HG03457 (cell line): Measurements from ENCODE around the gene OR5AN1.
A peak's percentile ranks its signal among the peaks of the same experiment; 100 is the strongest.
"Not testable (repeated sequence)": the region's sequence is repeated elsewhere in the genome, so short reads cannot be mapped to it uniquely, and the experiment has no call there.

ENCODE experiments used
- ATAC-seq: cut with Tn5 transposase; IDR thresholded peaks from one replicate; pipeline ENCODE4 v1.9.1; 2021; ENCODE audit warnings: moderate number of reproducible peaks; ENCODE audit not compliant: unreplicated experiment

Gene OR5AN1

DNA sequence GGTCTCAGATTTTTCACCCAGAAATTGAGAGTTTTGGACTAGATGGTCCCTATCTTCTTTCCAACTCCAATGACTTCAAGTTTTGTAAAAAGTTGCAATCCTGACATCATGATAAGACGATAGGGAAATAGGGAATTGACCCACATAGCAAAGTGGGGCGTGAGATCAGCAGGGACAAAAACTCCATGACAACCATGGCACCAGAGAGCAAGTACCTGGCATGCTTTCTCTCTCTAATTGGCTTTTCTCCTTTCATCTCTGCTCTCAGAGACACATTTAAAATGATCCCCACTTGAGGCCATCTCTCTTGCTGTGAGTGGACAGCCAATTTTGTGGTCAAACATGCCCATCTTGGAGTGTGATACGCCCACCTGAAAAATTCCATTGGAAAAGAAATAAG is at the start of gene OR5AN1:
TSS of gene OR5AN1 (plus strand) at position 301 of the 400 bp plus-strand sequence. CDS start 5,564 bp downstream, outside the sequence.
- no peak for ATAC-seq

- ATAC-seq, result no peak
These were observed 23.7 kb upstream of the OR5AN1 start for GRCh38 chr11:59335001-59335400.

DNA sequence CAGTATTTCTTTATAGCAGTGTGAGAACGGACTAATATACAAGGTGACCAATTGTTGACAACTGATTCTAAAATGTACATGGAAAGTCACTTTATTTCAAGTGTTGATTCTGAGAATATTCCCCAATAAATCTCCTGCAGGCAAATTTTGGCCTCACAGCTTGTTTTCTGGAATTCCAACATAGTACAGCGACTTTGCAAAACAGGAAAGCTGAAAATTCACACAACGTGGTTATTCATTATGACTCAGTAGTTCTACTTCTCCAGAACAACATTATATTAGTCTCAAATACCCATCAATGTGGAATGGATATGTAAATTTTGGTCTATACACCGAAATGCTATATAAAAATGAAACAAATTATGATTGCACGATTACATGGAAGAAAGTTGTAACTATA is 22.5 kb upstream of the OR5AN1 start:
- ATAC-seq, result no peak

- no peak for ATAC-seq
These were observed 21.8 kb upstream of the OR5AN1 start for GRCh38 chr11:59336931-59337330.

GRCh38 chr11:59349657-59350056 is 9.0 kb upstream of the OR5AN1 start:
- ATAC-seq, result not testable (repeated sequence)

DNA sequence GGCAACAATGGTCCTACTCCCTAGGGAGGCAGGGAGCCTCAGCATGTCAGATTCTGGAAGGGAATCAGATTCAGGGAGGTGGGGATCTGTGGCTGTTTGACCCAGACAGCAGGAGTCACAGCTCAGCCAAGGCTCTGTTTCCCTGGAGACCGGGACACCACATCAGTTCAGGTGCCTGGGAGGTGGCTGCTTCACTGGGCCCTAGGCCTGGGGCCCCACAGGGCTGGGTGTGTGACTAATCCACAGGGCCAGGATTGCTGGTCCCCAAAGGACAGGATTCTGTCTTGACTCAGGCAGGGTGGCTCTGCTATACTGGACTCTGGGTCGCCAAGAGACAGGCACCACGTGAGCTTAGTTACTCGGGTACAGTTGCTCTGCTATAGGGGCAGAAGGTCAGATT is 3.5 kb upstream of the OR5AN1 start:
- no peak for ATAC-seq

- ATAC-seq, result no peak
These were observed 2.1 kb upstream of the OR5AN1 start for GRCh38 chr11:59356561-59356960.

GRCh38 chr11:59358020-59358419 is 675 bp upstream of the OR5AN1 start:
- ATAC-seq, result no peak

- no peak for ATAC-seq
These were observed 6.7 kb downstream of the OR5AN1 start for GRCh38 chr11:59365232-59366018.

- no peak for ATAC-seq
These were observed 9.7 kb downstream of the OR5AN1 start for GRCh38 chr11:59368238-59369022.

DNA sequence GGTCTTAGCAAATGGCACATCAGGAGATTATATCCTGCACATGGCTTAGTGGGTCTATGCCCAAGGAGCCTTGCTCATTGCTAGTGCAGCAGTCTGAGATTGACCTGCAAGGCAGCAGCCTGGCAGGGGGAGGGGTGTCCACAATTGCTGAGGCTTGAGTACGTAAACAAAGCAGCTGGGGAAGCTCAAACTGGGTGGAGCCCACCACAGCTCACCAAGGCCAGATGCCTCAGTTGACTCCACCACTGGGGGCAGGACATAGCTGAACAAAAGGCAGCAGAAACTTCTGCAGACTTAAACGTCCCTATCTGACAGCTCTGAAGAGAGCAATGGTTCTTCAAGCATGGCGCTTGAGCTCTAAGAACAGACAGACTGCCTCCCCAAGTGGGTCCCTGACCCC is 13.6 kb downstream of the OR5AN1 start:
- ATAC-seq, result not testable (repeated sequence)

- peak; percentile 90 for ATAC-seq
These were observed 21.8 kb downstream of the OR5AN1 start for GRCh38 chr11:59380263-59381059.

GRCh38 chr11:59394186-59394585 is 35.5 kb downstream of the OR5AN1 start:
- no peak for ATAC-seq

- no peak for ATAC-seq
These were observed 42.0 kb downstream of the OR5AN1 start for GRCh38 chr11:59400461-59401261.

GRCh38 chr11:59401262-59401552 is 42.5 kb downstream of the OR5AN1 start:
- no peak for ATAC-seq

- ATAC-seq, result no peak
These were observed 44.9 kb downstream of the OR5AN1 start for GRCh38 chr11:59403546-59403945.

GRCh38 chr11:59413646-59414045 is 55.0 kb downstream of the OR5AN1 start:
- ATAC-seq, result no peak

DNA sequence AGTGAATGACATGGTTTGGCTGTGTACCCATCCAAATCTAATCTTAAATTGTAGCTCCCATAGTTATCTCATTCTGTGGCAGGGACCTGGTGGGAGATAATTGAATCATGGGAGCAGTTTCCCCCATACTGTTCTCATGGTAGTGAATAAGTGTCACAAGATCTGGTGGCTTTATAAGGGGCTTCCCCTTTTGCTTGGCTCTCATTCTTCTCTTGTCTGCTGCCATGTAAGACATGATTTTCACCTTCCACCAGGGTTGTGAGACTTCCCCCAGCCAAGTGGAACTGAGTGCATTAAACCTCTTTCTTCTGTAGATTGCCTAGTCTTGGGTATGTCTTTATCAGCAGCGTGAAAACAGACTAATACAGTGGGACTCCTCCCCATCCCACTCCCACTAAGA is 56.4 kb downstream of the OR5AN1 start:
- no peak for ATAC-seq

- no peak for ATAC-seq
These were observed 57.9 kb downstream of the OR5AN1 start for GRCh38 chr11:59416613-59417012.

- ATAC-seq, result no peak
These were observed 58.3 kb downstream of the OR5AN1 start for GRCh38 chr11:59417023-59417422.

DNA sequence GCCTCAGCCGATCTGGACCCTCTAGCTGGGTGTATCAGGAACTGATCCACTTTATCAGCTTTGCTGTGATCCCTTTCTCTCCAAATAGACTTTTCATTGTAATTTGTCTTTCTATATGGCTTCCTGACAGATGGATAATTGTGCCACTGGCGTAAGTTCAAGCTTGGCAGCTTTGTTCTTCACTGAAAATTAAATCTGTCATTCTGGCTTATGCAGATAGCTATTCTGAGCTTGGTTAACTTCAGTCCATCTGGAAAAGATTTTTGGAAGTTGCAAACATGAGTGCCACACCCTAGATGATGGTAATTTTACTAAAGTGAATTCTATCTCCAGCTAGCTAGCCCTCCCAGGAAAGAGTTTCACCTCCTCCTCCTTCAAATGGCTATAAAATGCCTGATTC is 59.5 kb downstream of the OR5AN1 start:
- no peak for ATAC-seq
